GM21786 (cell line): ENCODE measurements around the gene NTNG2.

ENCODE experiments used
- ATAC-seq: cut with Tn5 transposase; IDR thresholded peaks from one replicate; pipeline ENCODE4 v1.9.1; 2021; ENCODE audit not compliant: unreplicated experiment

Gene NTNG2

DNA sequence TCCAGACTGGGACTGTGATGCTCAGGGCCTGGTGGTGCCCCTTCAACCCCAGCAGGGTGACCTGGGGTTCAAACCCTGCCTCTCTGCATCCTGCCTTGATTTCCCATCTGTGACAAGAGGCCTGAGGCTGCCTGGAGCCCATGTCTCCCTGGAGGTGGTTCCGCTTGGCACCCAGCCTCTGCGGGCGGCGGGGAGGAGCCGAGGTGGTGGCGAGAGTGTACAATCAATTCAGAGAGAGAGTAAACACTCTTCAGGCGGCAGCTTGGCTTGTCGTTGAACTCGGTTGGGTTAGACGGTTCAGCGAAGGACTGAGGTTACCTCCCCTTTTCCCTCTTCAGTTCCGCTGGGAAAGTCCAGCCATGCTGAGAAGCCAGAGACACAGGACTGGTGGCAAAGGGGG lies 39.3 kb downstream of the NTNG2 start:
- ATAC-seq: no peak

- ATAC-seq: no peak
These were observed 40.2 kb downstream of the NTNG2 start for GRCh38 chr9:132201780-132202703.

- ATAC-seq: no peak
These were observed 43.0 kb downstream of the NTNG2 start for GRCh38 chr9:132204883-132205282.

DNA sequence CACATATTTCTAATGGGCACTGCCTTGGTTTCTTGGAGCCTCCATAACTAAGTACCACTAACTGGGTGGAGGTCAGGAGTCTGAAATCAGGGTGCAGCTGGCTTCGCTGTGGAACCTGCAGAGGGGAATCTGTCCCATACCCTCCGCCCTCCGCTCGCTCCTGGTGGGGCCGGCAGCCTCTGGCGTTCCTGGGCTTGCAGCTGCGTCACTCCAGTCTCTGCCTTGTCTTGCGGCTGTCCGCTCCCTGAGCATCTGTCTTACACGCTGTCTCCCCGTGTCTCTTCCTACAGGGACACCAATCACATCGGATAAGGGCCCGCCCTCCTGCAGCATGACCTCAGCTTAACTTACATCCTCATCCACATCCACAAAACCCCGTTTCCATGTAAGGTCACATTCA lies 45.4 kb downstream of the NTNG2 start:
- no peak for ATAC-seq

DNA sequence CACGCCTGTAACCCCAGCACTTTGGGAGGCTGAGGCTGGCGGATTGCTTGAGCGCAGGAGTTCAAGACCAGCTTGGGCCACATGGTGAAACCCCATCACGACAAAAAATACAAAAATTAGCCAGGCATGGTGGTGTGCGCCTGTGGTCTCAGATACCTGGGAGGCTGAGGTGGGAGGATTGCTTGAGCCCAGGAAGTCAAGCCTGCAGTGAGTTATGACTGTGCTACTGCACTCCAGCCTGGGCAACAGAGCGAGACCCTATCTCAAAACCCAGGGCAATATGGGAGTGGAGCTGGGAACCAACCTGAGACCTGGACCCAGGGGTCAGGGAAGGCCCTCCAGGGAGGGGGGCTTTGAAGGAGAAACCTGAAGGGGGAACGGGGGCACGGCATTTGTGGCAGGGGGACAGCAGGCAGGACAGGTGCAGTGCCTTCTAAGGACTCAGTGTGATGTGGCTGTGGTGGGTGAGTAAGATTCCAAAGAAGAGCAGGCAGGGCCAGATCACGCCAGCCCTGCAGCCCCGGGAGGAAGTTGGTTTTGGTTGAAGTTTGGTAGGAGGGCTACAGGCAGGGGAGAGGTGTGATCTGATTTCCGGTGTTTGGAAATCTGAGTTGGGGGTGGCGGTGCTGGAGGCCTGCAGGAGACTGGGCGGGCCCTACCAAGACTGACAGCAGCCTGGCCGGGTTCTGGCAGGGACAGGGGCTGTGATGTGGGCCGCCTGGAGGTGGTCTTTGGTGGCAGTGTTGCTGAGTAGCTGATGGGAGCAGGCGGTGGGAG lies 46.2 kb downstream of the NTNG2 start:
- no peak for ATAC-seq

- no peak for ATAC-seq
These were observed 47.4 kb downstream of the NTNG2 start for GRCh38 chr9:132209228-132209627.

DNA sequence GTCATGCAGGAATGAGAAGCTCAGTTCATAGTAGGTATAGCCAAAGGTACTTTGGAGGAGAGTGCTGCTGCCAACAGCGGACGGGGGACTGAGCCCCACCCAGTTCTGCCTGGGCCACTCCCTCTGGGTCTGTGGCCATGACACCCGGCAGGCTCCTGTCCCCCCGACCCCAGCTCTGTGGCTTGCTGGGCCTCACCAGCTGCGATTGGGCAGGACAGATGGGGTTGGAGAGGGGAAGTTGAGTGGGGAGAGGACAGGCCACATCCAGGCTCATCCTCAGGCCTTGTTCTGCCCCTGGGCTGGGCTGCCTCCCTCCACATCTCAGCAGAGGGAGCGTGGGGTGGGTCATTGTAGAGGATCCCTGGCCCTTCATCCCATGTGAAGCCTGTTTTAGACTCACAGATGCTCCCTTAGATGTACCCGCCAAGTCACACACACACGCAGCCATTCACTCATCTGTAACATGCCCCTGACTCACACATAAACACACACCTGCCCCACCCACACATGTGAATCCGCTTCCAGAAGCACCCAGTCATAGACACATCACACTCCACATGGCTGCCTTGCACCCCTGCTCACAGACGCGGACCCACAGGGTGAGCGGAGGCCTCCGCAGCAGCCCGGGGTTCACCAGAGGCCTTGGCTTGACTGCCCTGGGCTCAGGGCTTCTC lies 48.8 kb downstream of the NTNG2 start:
- no peak for ATAC-seq

DNA sequence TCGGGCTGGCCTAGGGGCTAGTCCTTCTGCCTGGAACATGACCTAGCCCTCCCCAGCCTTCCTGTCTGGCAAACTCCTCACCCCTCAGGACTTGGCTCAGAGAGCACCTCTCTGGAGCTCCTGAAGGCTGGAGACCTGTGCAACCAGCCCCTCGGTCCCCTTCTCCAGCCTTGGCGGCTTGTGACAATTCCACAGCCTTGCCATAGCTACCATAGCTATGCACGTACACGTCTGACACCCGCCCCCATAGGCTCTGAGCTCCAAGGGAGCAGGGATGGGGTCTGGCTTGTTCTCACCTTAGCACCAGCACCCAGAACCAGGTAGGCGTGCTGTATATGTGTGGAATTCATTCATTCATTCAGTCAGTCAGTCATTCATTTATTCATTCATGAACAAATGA lies 49.7 kb downstream of the NTNG2 start:
- no peak for ATAC-seq

DNA sequence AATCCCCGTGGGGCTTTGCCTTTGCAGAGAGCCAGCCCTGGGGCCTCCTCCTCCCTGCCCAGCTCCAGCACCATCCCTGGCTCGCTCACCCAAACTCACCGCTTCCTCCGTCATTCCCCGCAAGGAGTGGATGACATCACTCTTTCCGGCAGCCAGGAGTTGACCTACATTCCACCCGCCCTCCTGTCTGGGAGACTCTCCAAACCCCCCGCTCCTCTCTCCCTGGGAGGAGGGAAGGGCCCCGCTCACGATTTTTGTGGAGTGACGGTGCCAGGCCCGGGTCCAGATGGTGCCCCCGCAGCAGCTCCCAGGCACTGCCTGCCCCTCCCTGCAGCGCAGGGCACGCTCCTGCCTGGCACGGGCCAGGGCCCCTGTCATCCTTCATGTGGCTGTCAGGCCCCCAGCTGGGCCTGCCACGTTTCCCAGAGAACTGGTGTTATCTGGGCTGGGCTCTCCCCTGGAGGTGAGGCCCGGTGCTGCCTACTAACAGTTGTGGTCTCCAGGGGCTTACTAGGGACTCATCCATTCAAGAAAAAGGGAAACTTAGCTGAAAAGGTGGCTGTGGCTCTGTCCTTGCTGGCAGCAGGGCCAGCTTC lies 52.3 kb downstream of the NTNG2 start:
- ATAC-seq: no peak

DNA sequence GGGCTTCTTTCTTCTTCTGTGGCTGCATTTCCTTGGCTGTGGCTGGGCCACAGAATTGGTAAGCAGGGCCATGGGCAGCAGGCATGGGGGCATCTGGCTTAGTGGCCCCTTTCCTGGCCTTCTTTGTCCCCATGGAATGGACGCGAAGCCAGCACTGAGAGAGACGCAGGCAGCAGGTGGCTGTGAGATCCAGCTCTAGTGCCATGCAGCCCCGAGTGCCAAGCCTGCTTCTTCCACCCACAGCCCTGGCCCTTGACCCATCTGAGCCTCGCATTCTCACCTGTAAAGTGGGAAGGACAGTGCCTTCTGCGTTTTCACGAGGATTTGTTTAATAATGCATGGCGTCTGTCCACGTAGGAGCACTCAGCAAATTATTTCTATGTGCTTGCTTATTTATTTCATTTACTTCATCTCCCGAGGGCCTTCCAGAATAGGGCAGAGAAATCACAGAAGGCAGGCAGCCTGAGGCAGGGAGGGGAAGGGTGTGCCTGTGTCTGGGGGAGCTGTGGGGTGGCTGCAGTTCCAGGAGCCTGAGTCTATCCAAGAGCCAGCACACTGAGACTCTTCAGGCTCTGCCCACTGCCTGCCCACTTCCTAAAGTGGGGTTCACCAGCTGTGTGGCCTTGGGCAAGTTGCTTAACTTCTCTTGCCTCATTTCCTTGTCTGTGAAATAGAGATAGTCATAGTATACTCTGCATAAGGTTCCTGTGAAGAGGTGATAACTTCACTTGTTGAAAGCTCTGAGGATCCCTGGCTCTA lies 55.2 kb downstream of the NTNG2 start:
- no peak for ATAC-seq

GRCh38 chr9:132218208-132218607 lies 56.4 kb downstream of the NTNG2 start:
- no peak for ATAC-seq

GRCh38 chr9:132221941-132222340 lies 60.1 kb downstream of the NTNG2 start:
- no peak for ATAC-seq

DNA sequence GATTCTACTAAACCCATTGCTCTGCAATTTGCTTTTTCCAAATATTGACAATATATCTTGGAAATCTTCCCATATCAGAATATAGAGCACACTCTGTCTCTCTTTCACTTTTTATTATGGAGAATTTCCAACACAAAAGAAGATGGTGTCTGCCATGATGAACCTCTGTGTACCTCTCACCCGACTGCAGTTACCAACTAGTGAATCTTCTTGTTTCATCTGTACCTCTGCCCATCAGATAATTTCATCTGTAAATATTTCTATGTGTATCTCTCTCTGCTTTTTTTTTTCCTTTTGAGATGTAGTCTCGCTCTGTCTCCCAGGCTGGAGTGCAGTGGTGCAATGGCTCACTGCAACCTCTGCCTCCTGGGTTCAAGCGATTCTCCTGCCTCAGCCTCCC lies 62.8 kb downstream of the NTNG2 start:
- no peak for ATAC-seq

- no peak for ATAC-seq
These were observed 64.9 kb downstream of the NTNG2 start for GRCh38 chr9:132226571-132227430.

- ATAC-seq: no peak
These were observed 66.2 kb downstream of the NTNG2 start for GRCh38 chr9:132228062-132228461.

DNA sequence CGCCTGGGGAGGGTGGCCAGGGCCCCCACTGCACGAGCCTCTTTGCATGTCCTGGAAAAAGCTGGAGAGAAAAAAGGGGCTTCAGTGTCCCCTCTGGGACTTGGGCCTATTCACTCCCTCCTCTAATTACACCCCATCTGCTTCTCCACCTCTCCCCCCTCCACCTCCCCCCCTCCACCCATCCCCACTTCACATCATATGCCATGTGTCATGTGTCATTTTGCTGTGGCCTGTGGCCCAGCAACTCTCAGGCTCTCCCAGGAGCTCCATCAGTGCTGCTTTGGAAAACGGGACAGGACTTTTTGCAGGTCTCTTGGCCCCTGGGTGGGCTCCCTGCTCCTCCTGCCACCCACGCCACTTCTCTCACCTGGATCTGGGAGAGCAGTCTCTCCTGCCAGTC lies 68.7 kb downstream of the NTNG2 start:
- no peak for ATAC-seq

- ATAC-seq: no peak
These were observed 69.3 kb downstream of the NTNG2 start for GRCh38 chr9:132231019-132231701.

GRCh38 chr9:132232522-132232921 lies 70.7 kb downstream of the NTNG2 start:
- ATAC-seq: no peak

GRCh38 chr9:132233138-132233537 lies 71.3 kb downstream of the NTNG2 start:
- no peak for ATAC-seq
